A549 (cell line): ENCODE data around the gene CSTF2T. TPM values are rescaled to one million over a fixed set of nuclear protein-coding genes. Genes with fewer than 3 reads are reported as not detected.

Experiments
- ATAC-seq, 2 experiments: fragments of 200-7000 bp in 1 of 2; fragments of >200 bp in 1 of 2; cut with Nextera tagmentation in 1 of 2; cut with Tn5 transposase in 1 of 2; 3 replicates each; pipeline versions ENCODE4 v1.8.0 to v1.9.1; 2018 to 2020; ENCODE audit warnings: mild to moderate bottlenecking in 1 of 2, moderate library complexity in 1 of 2
- CTCF ChIA-PET: fragments of 300-600 bp; sonication (Branson Sonifier 250); formaldehyde crosslinking; extraction: SDS; loops from one replicate; lab custom pipeline; 2021; ENCODE audit warnings: antibody characterized with exemption, inconsistent platforms; lab: Yijun Ruan, JAX
- POLR2A ChIA-PET: fragments of 350-600 bp; formaldehyde crosslinking; extraction: SDS; loops from one replicate; lab custom pipeline; 2021; ENCODE audit warnings: antibody characterized with exemption, inconsistent platforms; lab: Yijun Ruan, JAX
- DNase-seq, 2 experiments: peaks; one replicate each; pipeline versions ENCODE4 v3.0.0 to v3.0.0-alpha.2; 2011 to 2016; ENCODE audit warnings: low read depth in 1 of 2, low spot score in 1 of 2
- FAIRE-seq: peaks from 2 replicates; lab custom pipeline; 2011; peaks lifted over from hg19 to GRCh38; lab: Jason Lieb, UNC
- H3K27ac ChIP-seq, 2 experiments: fragments of >200 bp; sonication (Bioruptor Twin); formaldehyde crosslinking; 3 replicates each; pipeline ENCODE4 v1.5.1; 2016 to 2017
- H3K4me1 ChIP-seq: fragments of >200 bp; sonication (Bioruptor Twin); formaldehyde crosslinking; 3 replicates; pipeline ENCODE4 v1.6.1; 2016
- H3K4me2 ChIP-seq: fragments of >200 bp; sonication (Bioruptor Twin); formaldehyde crosslinking; 3 replicates; pipeline ENCODE4 v1.6.1; 2016
- H3K4me3 ChIP-seq: fragments of >200 bp; sonication (Bioruptor Twin); formaldehyde crosslinking; 3 replicates; pipeline ENCODE4 v1.5.1; 2016
- H3K9me3 ChIP-seq: fragments of >200 bp; sonication (Bioruptor Twin); formaldehyde crosslinking; 3 replicates; pipeline ENCODE4 v1.6.1; 2016
- ATOH8 ChIP-seq: fragments of 250-450 bp; sonication (Bioruptor Pico); IDR thresholded peaks from 2 replicates; pipeline ENCODE4 v1.5.0; 2020; ENCODE audit warnings: low read depth, mild to moderate bottlenecking, moderate library complexity
- CBX8 ChIP-seq: fragments of 200-600 bp; sonication (generic); IDR thresholded peaks from 2 replicates; pipeline ENCODE4 v1.6.1; 2016
- EHF ChIP-seq: fragments of 250-450 bp; sonication (Bioruptor Pico); IDR thresholded peaks from 2 replicates; pipeline ENCODE4 v1.5.0; 2020; ENCODE audit warnings: mild to moderate bottlenecking
- FOXS1 ChIP-seq: fragments of 250-450 bp; sonication (Bioruptor Pico); IDR thresholded peaks from 2 replicates; pipeline ENCODE4 v1.5.0; 2020; ENCODE audit warnings: mild to moderate bottlenecking, moderate library complexity
- HES2 ChIP-seq: fragments of >200 bp; sonication (Bioruptor Twin); formaldehyde crosslinking; IDR thresholded peaks from 2 replicates; pipeline ENCODE4 v1.6.1; 2016
- KDM5A ChIP-seq: fragments of 200-600 bp; sonication (generic); IDR thresholded peaks from 2 replicates; pipeline ENCODE4 v1.6.1; 2016; ENCODE audit warnings: antibody characterized with exemption, mild to moderate bottlenecking
- NPAS2 ChIP-seq: fragments of 250-450 bp; sonication (Bioruptor Pico); IDR thresholded peaks from 2 replicates; pipeline ENCODE4 v1.8.0; 2022; ENCODE audit warnings: mild to moderate bottlenecking, moderate library complexity, borderline replicate concordance
- RAD21 ChIP-seq, 2 experiments: fragments of >200 bp in 1 of 2; sonication (Bioruptor Twin) in 1 of 2; formaldehyde crosslinking in 1 of 2; IDR thresholded peaks in 1 of 2; conservative IDR thresholded peaks in 1 of 2; 2 replicates in 1 of 2; 3 replicates in 1 of 2; pipeline ENCODE4 v1.6.1; 2012 to 2018; ENCODE audit warnings: inconsistent platforms in 1 of 2
- RCOR1 ChIP-seq: fragments of 150-350 bp; IDR thresholded peaks from 2 replicates; pipeline ENCODE4 v1.6.1; 2014; ENCODE audit warnings: antibody characterized with exemption, low read length, low read depth
- SMC3 ChIP-seq: fragments of >200 bp; sonication (Bioruptor Twin); formaldehyde crosslinking; IDR thresholded peaks from 3 replicates; pipeline ENCODE4 v1.6.1; 2018; ENCODE audit warnings: inconsistent platforms
- WGBS: methylation state at CpG from one replicate; pipeline ENCODE4 v1.1.6; 2017; ENCODE audit errors: missing lambda C conversion rate; 5-methylcytosine and 5-hydroxymethylcytosine counted together
- polyA plus RNA-seq, 4 experiments: library from polyadenylated mRNA; depleted of rRNA in 3 of 4; stranded (reverse); fragments of >200 nt; fragmentation: RNase III in 1 of 4; extraction: RNeasy Plus Mini Kit Qiagen cat#74134 plus additional on column Dnase treatment in 1 of 4; gene quantifications; 2 replicates in 3 of 4; 3 replicates in 1 of 4; pipeline ENCODE4 v1.2.3, GENCODE V29; 2011 to 2017
- TF ChIP-seq, protein P1 (sequence below): fragments of >200 bp; sonication (Bioruptor Twin); formaldehyde crosslinking; IDR thresholded peaks from 3 replicates; pipeline ENCODE4 v1.6.1; 2016
- TF ChIP-seq, protein P2 (sequence below): IDR thresholded peaks from 2 replicates; pipeline ENCODE4 v1.6.1; 2012

CSTF2T gene
- polyA plus RNA-seq, 2 of the 4 experiments (the other 2 are of a cell fraction), result 9.4 to 18.2 TPM

- H3K4me1 ChIP-seq, result no peaks in the 10 kb centered on the region
- WGBS, result 29% methylated on average over 3 of the region's 3 CpGs
- CTCF ChIA-PET, result no interaction called here
- no peak for FAIRE-seq
- TF ChIP-seq KDM5A, result no peak
- no peak for TF ChIP-seq RCOR1
- no peak for TF ChIP-seq ATOH8
- TF ChIP-seq CBX8, result no peak
- TF ChIP-seq, protein P1, sequence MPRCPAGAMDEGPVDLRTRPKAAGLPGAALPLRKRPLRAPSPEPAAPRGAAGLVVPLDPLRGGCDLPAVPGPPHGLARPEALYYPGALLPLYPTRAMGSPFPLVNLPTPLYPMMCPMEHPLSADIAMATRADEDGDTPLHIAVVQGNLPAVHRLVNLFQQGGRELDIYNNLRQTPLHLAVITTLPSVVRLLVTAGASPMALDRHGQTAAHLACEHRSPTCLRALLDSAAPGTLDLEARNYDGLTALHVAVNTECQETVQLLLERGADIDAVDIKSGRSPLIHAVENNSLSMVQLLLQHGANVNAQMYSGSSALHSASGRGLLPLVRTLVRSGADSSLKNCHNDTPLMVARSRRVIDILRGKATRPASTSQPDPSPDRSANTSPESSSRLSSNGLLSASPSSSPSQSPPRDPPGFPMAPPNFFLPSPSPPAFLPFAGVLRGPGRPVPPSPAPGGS, result no peak
- no peak for TF ChIP-seq SMC3
- no peak for TF ChIP-seq FOXS1 (CRISPR knock-in tag)
- no peak for TF ChIP-seq NPAS2
- no peak for TF ChIP-seq RAD21 (conservative IDR thresholded peaks at IDR 0.05 in 1 of 2, IDR thresholded peaks at IDR 0.05 in 1 of 2)
- TF ChIP-seq EHF, result no peak
- no peak for TF ChIP-seq HES2
- TF ChIP-seq, protein P2, sequence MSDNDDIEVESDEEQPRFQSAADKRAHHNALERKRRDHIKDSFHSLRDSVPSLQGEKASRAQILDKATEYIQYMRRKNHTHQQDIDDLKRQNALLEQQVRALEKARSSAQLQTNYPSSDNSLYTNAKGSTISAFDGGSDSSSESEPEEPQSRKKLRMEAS, result no peak
- H3K27ac ChIP-seq, result no peak overlapping the region
- no peak overlapping the region for H3K4me3 ChIP-seq
- POLR2A ChIA-PET, result no interaction called here
- no peaks in the 10 kb centered on the region for H3K9me3 ChIP-seq
- no peak for DNase-seq
- ATAC-seq, result no peak
- H3K4me2 ChIP-seq, result no peak overlapping the region
These were observed 50.3 kb downstream of the CSTF2T start for GRCh38 chr10:51649064-51649463.
